K562 (cell line): ENCODE results near the gene PLEKHO2. TPM values are rescaled to one million over a fixed set of nuclear protein-coding genes. Genes with fewer than 3 reads are reported as not detected.

Experiments
- ATAC-seq: fragments of 200-7000 bp; cut with Tn5 transposase; 3 replicates; pipeline ENCODE4 v1.9.1; 2020; ENCODE audit warnings: moderate library complexity
- BruUV-seq: library from RNA; stranded (reverse); fragments of 400-500 nt; replicated peaks from 2 replicates; lab custom pipeline; 2021; lab: Mats Ljungman, UMichigan
- CTCF ChIA-PET: fragments of 300-600 bp; formaldehyde crosslinking; extraction: SDS; loops from one replicate; lab custom pipeline; 2021; ENCODE audit warnings: low intra/inter-chr PET ratio; lab: Yijun Ruan, JAX
- POLR2A ChIA-PET: fragments of 300-600, 350-650 bp; sonication (Branson Sonifier 250); formaldehyde crosslinking; extraction: SDS; loops from one replicate; lab custom pipeline; 2021; ENCODE audit warnings: antibody characterized with exemption, inconsistent platforms; lab: Yijun Ruan, JAX
- DNase-seq, 4 experiments: peaks; one replicate each; pipeline versions ENCODE4 v3.0.0 to v3.0.0-alpha.2; 2011 to 2018; ENCODE audit warnings: low spot score in 3 of 4, mixed read lengths in 3 of 4; ENCODE audit errors: extremely low read depth in 1 of 4
- FAIRE-seq: peaks from 2 replicates; lab custom pipeline; 2011; peaks lifted over from hg19 to GRCh38; lab: Jason Lieb, UNC
- H2AFZ ChIP-seq: 2 replicates; pipeline ENCODE4 v1.6.0; 2011; ENCODE audit warnings: low read depth, low read length, control low read depth, inconsistent platforms
- H3K27ac ChIP-seq: fragments of 200-600 bp; 3 replicates; pipeline ENCODE4 v1.8.0; 2011; ENCODE audit warnings: low read depth, mild to moderate bottlenecking, control low read depth, inconsistent platforms, low read length, moderate library complexity, mixed read lengths; ENCODE audit errors: extremely low read depth
- H3K27me3 ChIP-seq, 2 experiments: fragments of 300-600 bp in 1 of 2; 2 replicates in 1 of 2; 3 replicates in 1 of 2; pipeline versions ENCODE4 v1.6.0 to v1.8.0; 2011; ENCODE audit warnings: inconsistent platforms in 2 of 2, low read length in 2 of 2, mild to moderate bottlenecking in 1 of 2, mixed read lengths in 1 of 2, moderate library complexity in 1 of 2; ENCODE audit not compliant: control insufficient read depth in 2 of 2, insufficient read depth in 2 of 2
- H3K36me3 ChIP-seq: fragments of 300-600 bp; 3 replicates; pipeline ENCODE4 v1.8.0; 2011; ENCODE audit warnings: mild to moderate bottlenecking, low read length, inconsistent platforms; ENCODE audit not compliant: control insufficient read depth, insufficient read depth
- H3K4me1 ChIP-seq, 2 experiments: fragments of 200-600 bp in 1 of 2; replicated peaks in 1 of 2; 2 replicates in 1 of 2; 3 replicates in 1 of 2; pipeline versions ENCODE4 v1.5.1 to v1.8.0; 2011; ENCODE audit warnings: inconsistent platforms in 2 of 2, low read length in 2 of 2, mild to moderate bottlenecking in 1 of 2, mixed read lengths in 1 of 2, moderate library complexity in 1 of 2; ENCODE audit not compliant: control insufficient read depth in 2 of 2, insufficient read depth in 2 of 2
- H3K4me2 ChIP-seq: 2 replicates; pipeline ENCODE4 v1.6.1; 2011; ENCODE audit warnings: low read length, control low read depth, inconsistent platforms, mixed read lengths; ENCODE audit not compliant: insufficient read depth
- H3K4me3 ChIP-seq: fragments of 200-600 bp; sonication (generic), shearing (Covaris generic); 2 replicates; pipeline ENCODE4 v1.5.1; 2016; ENCODE audit warnings: control low read depth, inconsistent platforms
- H3K79me2 ChIP-seq: fragments of 200-600 bp; 3 replicates; pipeline ENCODE4 v1.8.0; 2011; ENCODE audit warnings: low read length, inconsistent platforms; ENCODE audit not compliant: control insufficient read depth, insufficient read depth
- H3K9ac ChIP-seq, 2 experiments: 2 replicates each; pipeline versions ENCODE4 v1.6.0 to v1.6.1; 2011; ENCODE audit warnings: low read depth in 2 of 2, low read length in 2 of 2, control low read depth in 1 of 2, inconsistent platforms in 1 of 2, mild to moderate bottlenecking in 1 of 2, mixed read lengths in 1 of 2; ENCODE audit not compliant: insufficient read depth in 1 of 2
- H3K9me1 ChIP-seq: one replicate; pipeline ENCODE4 v1.6.0; 2011; ENCODE audit warnings: inconsistent platforms, mild to moderate bottlenecking, low read length, moderate library complexity; ENCODE audit not compliant: control insufficient read depth, insufficient read depth
- H3K9me3 ChIP-seq: replicated peaks from 2 replicates; pipeline ENCODE4 v1.5.1; 2011; ENCODE audit warnings: low read depth, low read length, inconsistent platforms; ENCODE audit not compliant: control insufficient read depth, insufficient read depth
- H4K20me1 ChIP-seq: replicated peaks from 2 replicates; pipeline ENCODE4 v1.6.1; 2011; ENCODE audit warnings: low read length, inconsistent platforms, mixed read lengths; ENCODE audit not compliant: control insufficient read depth, insufficient read depth
- NELFE ChIP-seq: IDR thresholded peaks from 2 replicates; pipeline ENCODE4 v1.6.1; 2011; ENCODE audit warnings: mild to moderate bottlenecking; ENCODE audit not compliant: insufficient read depth, insufficient read length
- SMARCC2 ChIP-seq: fragments of 450-650 bp; IDR thresholded peaks from 2 replicates; pipeline ENCODE4 v1.6.1; 2017; ENCODE audit warnings: antibody characterized with exemption, moderate library complexity, mild to moderate bottlenecking, low read depth
- ZNF77 ChIP-seq: fragments of 250-450 bp; sonication (Bioruptor Pico); IDR thresholded peaks from 2 replicates; pipeline ENCODE4 v1.5.0; 2020
- WGBS: fragments of 100-300 bp; shearing (Covaris generic); methylation state at CpG from one replicate; pipeline ENCODE4 v1.1.6; 2016; ENCODE audit warnings: low coverage, mixed read lengths; ENCODE audit not compliant: insufficient coverage; ENCODE audit errors: missing lambda C conversion rate; 5-methylcytosine and 5-hydroxymethylcytosine counted together
- in situ Hi-C: fragments of 300-500 bp; cut with MboI; formaldehyde crosslinking; loops from 4 replicates; pipeline ENCODE4 v1.15.0; 2018; ENCODE audit warnings: inconsistent platforms, mixed read lengths
- intact Hi-C: fragments of 100-400 bp; cut with micrococcal nuclease; formaldehyde crosslinking; loops from 2 replicates; pipeline ENCODE4 v1.14.2; 2022
- polyA plus RNA-seq, 8 experiments: library from polyadenylated mRNA; depleted of rRNA in 4 of 8; stranded (reverse) in 5 of 8; unstranded in 3 of 8; fragments of >200 nt; fragmentation: Nextera tagmentation in 2 of 8; fragmentation: Illumina TruSeq in 1 of 8; extraction: Ambion mirVana in 2 of 8; extraction: Trizol in 1 of 8; gene quantifications; 2 replicates each; pipeline versions ENCODE4 v1.2.1 to v1.2.3, GENCODE V29; 2011 to 2014; ENCODE audit warnings: inconsistent platforms in 1 of 8, missing spikeins in 1 of 8
- total RNA-seq, 7 experiments: library from RNA; depleted of rRNA in 6 of 7; stranded (reverse); fragments of >200 nt in 6 of 7; fragmentation: Illumina TruSeq in 2 of 7; extraction: Trizol in 2 of 7; gene quantifications; 2 replicates each; pipeline versions ENCODE4 v1.2.1 to v1.2.3, GENCODE V29; 2011 to 2021; ENCODE audit warnings: low replicate concordance in 1 of 7
- TF ChIP-seq, protein P1 (sequence below): fragments of 250-450 bp; sonication (Bioruptor Pico); IDR thresholded peaks from 2 replicates; pipeline ENCODE4 v1.8.0; 2022; ENCODE audit warnings: moderate library complexity, mild to moderate bottlenecking, inconsistent platforms
- TF ChIP-seq, protein P2 (sequence below): sonication (generic); formaldehyde crosslinking; IDR thresholded peaks from 2 replicates; pipeline ENCODE4 v1.9.0; 2022; ENCODE audit warnings: mild to moderate bottlenecking, missing genetic modification reagents
- TF ChIP-seq, protein P3 (sequence below): fragments of 450-650 bp; IDR thresholded peaks from 2 replicates; pipeline ENCODE4 v1.6.1; 2017; ENCODE audit warnings: mild to moderate bottlenecking, moderate library complexity

The PLEKHO2 gene
- total and polyA plus RNA-seq, 9 of the 15 experiments (the other 6 are each of a cell fraction or from before 2014, with no cell fraction given) = 0.24 to 8.8 (median 5.5) TPM

DNA sequence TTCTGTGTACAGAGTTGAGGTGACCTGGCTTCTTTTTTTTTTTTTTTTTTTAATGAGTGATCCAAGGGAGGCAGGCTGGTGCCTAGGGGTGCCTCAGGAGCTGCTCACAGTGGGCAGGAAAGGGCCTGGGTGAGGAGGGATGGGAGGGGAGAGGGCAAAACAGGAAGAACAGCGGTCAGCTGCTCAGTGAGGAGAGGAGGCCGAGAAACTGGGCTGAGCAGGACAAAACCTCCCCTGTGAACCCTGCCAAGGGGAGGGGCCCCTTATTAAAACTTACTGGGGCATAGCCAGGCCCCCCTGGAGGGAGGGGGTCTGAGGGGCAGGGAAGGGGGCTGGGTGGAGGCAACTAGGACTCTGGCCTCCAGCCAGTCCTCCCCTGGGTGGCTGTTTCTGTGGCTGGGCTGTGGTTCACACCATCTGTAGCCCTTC is 3.5 kb downstream of the PLEKHO2 start:
- 0 out of 2 replicates have a peak overlapping the region, but pooled peaks have one; percentile 21 for H3K4me2 ChIP-seq
- peaks cover 3% of the 10 kb centered on the region for H3K9me1 ChIP-seq
- FAIRE-seq (no peak), DNase-seq (no peak), ATAC-seq (no peak)
- H2AFZ ChIP-seq = no peak overlapping the region
- in situ Hi-C loops (no loop called here), intact Hi-C loops (no loop called here)
- no peaks in the 10 kb centered on the region for H3K27me3 ChIP-seq
- no peak overlapping the region; a peak in 1 of 4 replicates for H3K9ac ChIP-seq
- no peak overlapping the region for H3K4me3 ChIP-seq
- no CpG with 5 or more reads among the region's 2 CpGs for WGBS
- ChIA-PET CTCF (no interaction called here), POLR2A (interaction anchor here (1.8 kb wide), 1 partner anchor 10 kb away, joined by 4 read pairs; no protein-coding TSS in a partner anchor)
- H3K79me2 ChIP-seq = peaks cover 46% of the 10 kb centered on the region
- H3K9me3 ChIP-seq = no peaks in the 10 kb centered on the region
- BruUV-seq = no TSS peak
- H4K20me1 ChIP-seq = peaks cover 3% of the 10 kb centered on the region; the same call in 1 of the 2 replicates
- no peak for TF ChIP-seq ZNF77 (CRISPR knock-in tag)
- TF ChIP-seq SMARCC2 = no peak
- TF ChIP-seq, protein P1, sequence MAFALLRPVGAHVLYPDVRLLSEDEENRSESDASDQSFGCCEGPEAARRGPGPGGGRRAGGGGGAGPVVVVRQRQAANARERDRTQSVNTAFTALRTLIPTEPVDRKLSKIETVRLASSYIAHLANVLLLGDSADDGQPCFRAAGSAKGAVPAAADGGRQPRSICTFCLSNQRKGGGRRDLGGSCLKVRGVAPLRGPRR (CRISPR knock-in tag) = no peak
- TF ChIP-seq NELFE = no peak
- TF ChIP-seq, protein P2, sequence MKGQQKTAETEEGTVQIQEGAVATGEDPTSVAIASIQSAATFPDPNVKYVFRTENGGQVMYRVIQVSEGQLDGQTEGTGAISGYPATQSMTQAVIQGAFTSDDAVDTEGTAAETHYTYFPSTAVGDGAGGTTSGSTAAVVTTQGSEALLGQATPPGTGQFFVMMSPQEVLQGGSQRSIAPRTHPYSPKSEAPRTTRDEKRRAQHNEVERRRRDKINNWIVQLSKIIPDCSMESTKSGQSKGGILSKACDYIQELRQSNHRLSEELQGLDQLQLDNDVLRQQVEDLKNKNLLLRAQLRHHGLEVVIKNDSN (CRISPR knock-in tag) = no peak
- TF ChIP-seq, protein P3, sequence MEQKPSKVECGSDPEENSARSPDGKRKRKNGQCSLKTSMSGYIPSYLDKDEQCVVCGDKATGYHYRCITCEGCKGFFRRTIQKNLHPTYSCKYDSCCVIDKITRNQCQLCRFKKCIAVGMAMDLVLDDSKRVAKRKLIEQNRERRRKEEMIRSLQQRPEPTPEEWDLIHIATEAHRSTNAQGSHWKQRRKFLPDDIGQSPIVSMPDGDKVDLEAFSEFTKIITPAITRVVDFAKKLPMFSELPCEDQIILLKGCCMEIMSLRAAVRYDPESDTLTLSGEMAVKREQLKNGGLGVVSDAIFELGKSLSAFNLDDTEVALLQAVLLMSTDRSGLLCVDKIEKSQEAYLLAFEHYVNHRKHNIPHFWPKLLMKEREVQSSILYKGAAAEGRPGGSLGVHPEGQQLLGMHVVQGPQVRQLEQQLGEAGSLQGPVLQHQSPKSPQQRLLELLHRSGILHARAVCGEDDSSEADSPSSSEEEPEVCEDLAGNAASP = no peak
- H3K4me1 ChIP-seq = peaks cover 39% of the 10 kb centered on the region in 2 experiments
- peaks cover 15% of the 10 kb centered on the region; the same call in 2 of the 3 replicates for H3K36me3 ChIP-seq
- no peak overlapping the region for H3K27ac ChIP-seq
